Transverse colon (tissue), 3 donors: ENCODE results near the gene CUTA.
A peak's percentile ranks its signal among the peaks of the same experiment; 100 is the strongest.

Experiments
- CTCF ChIP-seq, 5 experiments: fragments of 200-600 bp in 3 of 5; fragments of 450-650 bp in 2 of 5; sonication (generic) in 3 of 5; IDR thresholded peaks; 1 replicate in 2 of 5; 2 replicates in 3 of 5; pipeline ENCODE4 v1.5.1; 2016 to 2017; ENCODE audit warnings: antibody characterized with exemption in 5 of 5, inconsistent platforms in 3 of 5, mild to moderate bottlenecking in 2 of 5, moderate library complexity in 1 of 5
- EP300 ChIP-seq: sonication (generic); formaldehyde crosslinking; IDR thresholded peaks from one replicate; pipeline ENCODE4 v1.6.1; 2017; ENCODE audit warnings: antibody characterized with exemption, low read depth
- POLR2A ChIP-seq: fragments of 450-650 bp; IDR thresholded peaks from one replicate; pipeline ENCODE4 v1.6.1; 2016; ENCODE audit warnings: antibody characterized with exemption, mild to moderate bottlenecking, moderate library complexity

GRCh38 chr6:33429750-33430052 lies 11.8 kb upstream of the CUTA start:
- TF ChIP-seq POLR2A (peak; percentile 9), CTCF (IDR thresholded peaks at IDR 0.05) (no peak), EP300 (no peak)
